COR-L47 (cell line): Measurements from ENCODE around the gene SLCO3A1.

ENCODE experiments used
- DNase-seq: peaks from one replicate; lab custom pipeline; 2025; lab: John Stamatoyannopoulos, UW

SLCO3A1 gene

DNA sequence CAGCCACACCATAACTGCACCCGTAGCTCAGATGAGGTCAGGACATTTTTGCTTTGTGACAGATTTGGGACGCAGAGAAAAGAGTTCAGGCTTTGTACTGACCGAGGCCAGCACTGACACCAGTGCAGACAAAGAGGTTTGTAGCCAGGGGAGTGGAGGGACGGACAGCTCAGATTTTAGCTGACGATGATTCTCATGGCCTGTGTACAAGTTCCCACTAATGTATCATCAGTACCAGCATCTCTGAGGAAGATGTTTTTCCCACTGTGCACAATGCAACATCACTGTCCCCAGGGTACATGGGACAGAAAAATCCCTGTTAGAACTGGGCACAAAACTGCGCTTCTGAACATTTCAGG is 112.7 kb downstream of the SLCO3A1 start:
- no peak for DNase-seq

DNA sequence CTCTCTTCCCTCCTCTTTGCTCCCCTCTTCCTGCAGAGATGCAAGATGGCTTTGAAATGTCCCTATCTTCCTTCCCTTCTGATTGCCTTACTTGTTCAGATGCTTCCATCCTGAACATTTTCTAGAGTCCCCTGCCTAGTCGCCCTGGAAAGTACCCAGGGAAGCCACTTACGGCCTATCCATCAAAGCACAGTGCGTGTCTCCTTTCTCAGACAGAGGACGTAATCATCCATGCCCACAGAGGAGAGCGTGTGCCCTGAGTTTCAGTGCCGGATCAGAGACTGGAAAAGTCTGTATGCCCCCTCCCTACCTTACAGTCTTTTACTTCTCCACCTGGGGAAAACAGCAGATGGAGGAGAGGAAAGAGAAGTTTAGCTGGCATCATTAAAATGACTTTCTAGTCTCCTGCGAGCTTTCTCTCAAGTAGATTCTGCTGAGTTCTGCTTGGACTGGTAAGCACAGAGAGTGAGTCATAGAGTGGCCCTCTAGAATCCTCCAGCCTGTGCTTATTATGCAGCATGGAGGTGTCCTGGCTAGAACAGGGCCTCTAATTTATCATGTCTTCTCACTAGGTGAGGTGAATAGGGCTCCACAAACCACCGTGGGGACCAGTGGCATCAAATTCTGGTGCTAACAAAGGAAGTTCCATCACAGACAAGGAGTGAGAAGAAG is 114.6 kb downstream of the SLCO3A1 start:
- DNase-seq = no peak

DNA sequence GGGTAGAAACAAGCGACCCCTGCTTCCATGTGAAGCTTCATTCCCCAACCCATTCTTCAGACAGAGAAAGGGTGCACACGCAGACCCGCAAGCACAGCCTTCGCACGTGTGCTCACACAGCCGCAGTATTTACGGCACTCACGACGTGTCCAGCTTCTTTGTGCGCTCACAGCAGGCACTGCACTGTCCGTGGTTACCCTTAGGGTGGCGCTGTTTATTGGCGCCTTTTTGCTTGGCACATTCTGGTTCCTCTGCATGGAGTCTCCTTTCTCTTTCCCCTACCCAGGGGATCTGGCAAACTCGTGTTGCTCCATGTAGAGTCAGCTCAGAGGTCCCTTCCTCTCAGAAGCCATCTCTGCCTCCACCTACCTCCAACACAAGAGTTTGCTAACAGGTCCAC is 115.1 kb downstream of the SLCO3A1 start:
- DNase-seq = no peak

DNA sequence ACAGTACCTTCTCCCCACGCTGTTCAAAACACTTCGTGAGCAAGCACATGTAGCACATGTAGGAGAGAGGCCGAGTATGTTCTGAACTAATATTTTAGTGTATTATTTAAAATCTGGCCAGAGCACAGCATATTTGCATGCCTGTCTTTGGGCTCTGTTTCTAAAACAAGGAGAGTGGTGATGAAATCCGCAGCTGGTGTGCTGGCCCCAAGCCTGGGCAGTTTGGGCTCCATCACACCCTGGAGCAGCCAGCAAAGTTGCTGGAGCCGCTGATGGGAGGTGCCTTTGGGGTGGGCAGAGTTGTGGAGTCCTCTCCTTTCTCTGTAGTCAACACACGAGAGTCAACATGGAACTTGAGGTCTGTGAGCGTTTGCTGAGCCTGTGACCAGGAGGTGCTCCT is 116.6 kb downstream of the SLCO3A1 start:
- no peak for DNase-seq

DNA sequence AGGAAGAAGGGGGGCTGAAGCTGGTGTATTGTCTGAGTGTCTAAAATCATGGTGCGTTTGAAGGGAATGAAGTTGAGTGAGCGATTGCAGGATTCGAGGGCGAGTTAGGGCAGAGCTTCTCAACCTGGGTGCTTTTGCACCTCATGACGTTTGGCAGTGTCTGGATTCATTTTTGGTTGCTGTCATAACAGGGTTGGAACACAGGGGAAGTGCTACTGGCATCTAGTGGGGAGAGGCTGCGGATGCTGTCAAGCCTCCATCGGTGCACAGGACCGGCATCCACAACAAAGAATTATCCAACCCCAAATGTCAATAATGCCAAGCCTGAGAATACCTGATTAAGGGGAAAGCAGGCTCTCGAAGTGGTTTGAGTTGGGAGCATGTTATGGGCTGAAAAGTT is 120.0 kb downstream of the SLCO3A1 start:
- no peak for DNase-seq

- DNase-seq = no peak
Measured at GRCh38 chr15:91974321-91974720, 120.8 kb downstream of the SLCO3A1 start.

GRCh38 chr15:91975241-91975978 is 121.9 kb downstream of the SLCO3A1 start:
- DNase-seq = no peak

- no peak for DNase-seq
Measured at GRCh38 chr15:91976966-91977365, 123.5 kb downstream of the SLCO3A1 start.

DNA sequence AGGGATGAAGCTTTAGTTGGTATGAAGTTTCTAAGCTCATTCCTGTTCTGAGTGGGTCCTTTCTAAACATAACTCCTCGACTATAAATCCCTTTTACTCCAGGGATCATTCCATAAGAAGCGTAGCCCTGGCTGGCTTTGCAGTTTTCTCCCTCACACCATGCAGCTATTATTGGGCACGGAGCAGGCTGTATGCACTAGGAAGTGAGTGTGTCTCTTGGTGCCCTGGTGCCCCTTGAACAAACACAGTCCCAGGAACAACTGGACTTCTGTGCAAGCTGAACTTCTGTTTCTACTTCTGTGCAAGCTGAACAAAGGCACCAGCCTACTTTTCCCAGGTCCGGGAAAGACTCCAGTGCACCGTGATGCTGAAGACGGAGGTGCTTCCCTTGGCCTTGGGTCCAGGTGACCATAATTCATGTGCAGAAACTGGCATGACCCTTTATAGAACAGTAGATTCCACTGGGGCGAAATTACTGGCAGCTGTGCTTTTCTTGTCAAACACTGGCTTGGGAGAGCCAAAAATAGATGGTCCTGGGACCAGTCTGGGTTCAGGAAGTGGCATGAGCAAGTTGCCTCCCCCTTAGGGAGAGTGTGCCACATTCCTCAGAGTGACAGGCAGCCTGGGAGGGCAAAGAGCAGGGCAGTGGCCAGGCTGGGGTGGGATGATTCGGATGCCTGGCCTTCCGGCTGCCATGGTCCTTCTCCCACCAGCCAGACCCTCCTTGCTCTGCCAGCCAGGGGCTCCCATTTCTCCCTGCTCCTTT is 127.2 kb downstream of the SLCO3A1 start:
- DNase-seq = no peak

GRCh38 chr15:91981821-91982800 is 128.6 kb downstream of the SLCO3A1 start:
- no peak for DNase-seq

GRCh38 chr15:91983729-91984340 is 130.3 kb downstream of the SLCO3A1 start:
- no peak for DNase-seq

GRCh38 chr15:91985297-91985696 is 131.8 kb downstream of the SLCO3A1 start:
- no peak for DNase-seq

DNA sequence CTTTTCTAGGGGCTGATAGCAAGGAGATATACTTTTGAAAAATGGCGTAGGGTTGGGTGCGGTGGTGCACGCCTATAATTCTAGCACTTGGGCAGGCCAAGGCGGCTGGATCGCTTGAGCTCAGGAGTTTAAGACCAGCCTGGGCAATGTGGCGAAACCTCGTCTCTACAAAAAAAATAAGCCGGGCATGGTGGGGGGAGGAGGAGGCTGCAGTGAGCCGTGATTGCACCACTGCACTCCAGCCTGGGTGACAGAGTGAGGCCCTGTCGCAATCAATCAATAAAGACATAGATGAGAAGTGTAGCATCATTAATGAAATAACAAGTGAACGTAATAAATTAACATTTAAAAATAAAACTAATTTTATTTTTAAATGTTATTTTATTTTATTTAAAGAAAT is 134.6 kb downstream of the SLCO3A1 start:
- no peak for DNase-seq

DNA sequence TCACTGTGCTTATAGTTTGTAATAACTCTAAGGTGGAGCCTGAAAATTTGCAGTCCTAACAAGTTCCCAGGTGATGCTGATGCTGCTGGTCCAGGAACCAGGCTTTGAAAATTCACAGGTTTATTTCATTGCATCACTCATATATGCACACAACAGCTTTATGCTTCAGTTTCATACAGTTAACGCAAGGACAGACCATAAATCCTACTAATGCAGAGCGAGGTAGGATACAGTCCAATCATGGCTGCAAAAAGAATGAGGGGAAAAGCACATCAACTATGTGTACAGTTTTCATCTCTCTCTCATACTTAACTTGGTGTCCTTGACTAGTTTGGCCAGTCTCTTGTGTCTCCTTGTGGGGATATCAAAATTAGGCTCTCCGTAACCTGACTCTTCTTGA is 135.1 kb downstream of the SLCO3A1 start:
- DNase-seq = no peak

GRCh38 chr15:91989821-91990220 is 136.3 kb downstream of the SLCO3A1 start:
- no peak for DNase-seq

- no peak for DNase-seq
Measured at GRCh38 chr15:91992945-91993344, 139.4 kb downstream of the SLCO3A1 start.

- DNase-seq = no peak
Measured at GRCh38 chr15:91995146-91995545, 141.6 kb downstream of the SLCO3A1 start.

DNA sequence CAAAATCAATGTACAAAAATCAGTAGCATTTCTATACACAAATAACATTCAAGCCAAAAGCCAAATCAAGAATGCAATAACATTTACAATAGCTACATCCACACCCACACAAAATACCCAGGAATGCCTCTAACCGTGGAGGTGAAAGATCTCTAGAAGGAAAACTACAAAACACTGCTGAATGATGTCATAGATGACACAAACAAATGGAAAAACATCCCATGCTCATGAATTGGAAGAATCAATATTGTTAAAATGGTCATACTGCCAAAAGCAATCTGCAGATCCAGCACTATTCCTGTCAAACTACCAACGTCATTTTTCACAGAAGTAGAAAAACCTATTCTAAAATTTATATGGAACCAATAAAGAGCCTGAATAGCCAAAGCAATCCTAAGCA is 143.7 kb downstream of the SLCO3A1 start:
- no peak for DNase-seq

DNA sequence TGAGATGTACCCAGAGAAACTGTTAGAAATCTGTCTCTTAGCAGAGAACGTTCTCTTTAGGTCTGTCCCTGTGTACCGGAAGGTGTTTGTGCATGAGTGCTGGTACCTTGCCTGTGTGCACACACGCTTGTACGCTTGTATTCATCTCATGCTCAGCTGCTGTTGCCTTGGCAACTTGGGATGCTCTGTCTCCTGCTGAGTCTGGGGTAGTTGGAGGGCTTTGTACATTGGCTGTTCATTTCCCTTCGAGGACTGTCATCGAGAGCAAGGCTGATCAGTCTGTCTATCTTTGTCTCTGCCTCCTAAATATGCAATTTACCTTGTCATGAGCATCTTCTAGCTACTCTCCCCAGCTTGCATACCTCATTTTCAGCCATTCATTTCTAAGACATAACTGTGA is 147.2 kb downstream of the SLCO3A1 start:
- peak; percentile 30 for DNase-seq

GRCh38 chr15:92001307-92001706 is 147.8 kb downstream of the SLCO3A1 start:
- DNase-seq = peak; percentile 73

DNA sequence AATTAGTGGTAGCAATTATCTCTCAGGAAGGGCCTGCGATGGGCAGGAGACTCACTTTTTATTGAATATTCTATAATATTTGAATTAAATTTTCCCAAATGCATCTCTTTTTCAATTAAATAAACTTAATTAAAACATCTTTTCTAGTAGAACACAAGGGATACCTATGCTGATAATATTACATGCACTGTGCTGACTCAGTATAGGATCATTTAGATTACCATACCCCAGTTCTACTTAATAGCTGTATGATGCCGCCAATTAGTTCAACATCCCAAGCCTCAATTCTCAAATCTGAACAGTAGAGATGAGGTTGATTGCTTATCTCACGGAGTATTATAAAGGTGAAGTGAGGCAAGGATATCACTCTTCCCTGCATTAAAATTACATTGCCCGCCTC is 149.2 kb downstream of the SLCO3A1 start:
- no peak for DNase-seq
